HS-27A (cell line): ENCODE measurements around the gene PSME1.

Experiments
- DNase-seq: peaks from one replicate; pipeline ENCODE4 v3.0.0-alpha.2; 2012; ENCODE audit warnings: low read depth, missing footprints

The PSME1 gene

GRCh38 chr14:24135834-24136683, at the start of gene PSME1:
TSS of gene PSME1 (plus strand) at chr14:24136194. CDS start at chr14:24136263, 69 bp downstream.
- DNase-seq = peak; percentile 63

GRCh38 chr14:24087004-24087403, 49.0 kb upstream of the PSME1 start:
- no peak for DNase-seq

DNA sequence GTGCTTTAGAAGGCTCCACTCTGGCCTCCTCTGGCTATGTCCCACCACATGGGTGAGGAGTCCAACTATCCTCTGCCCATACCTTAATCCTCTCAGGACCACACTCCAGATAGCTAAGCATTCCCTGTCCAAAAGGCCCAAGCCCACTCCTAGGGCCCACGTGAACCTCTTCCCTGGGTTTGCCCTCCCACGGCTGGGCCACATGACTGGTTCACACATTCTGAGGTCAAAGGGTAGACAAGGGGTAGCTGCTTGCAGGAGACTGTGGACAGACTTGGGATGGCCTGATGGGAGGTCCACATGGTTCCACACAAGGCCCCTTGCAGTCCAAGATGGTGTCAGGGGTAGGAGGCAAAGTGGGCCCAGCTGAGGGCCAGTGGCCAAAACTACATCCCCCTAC, 47.9 kb upstream of the PSME1 start:
- no peak for DNase-seq

GRCh38 chr14:24089890-24090289, 46.1 kb upstream of the PSME1 start:
- no peak for DNase-seq

DNA sequence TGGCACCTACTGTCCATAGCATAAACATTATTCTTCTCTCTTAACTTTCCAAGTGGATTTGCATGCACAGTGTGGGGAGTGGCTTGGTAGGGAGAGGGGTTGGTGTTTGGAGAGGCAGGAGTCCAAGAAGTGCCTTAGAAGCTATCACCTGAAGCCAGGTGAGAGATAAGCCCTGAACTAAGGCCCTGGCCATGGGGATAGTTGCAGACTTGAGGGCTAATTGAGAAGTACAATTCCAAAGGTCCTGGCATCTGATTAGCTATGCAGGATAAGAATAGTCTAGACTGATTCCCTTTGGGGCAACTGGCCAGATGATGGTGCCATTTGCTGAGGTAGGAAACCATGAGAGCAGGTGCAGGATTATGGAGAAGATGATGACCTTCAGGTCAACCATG, 43.9 kb upstream of the PSME1 start:
- no peak for DNase-seq

DNA sequence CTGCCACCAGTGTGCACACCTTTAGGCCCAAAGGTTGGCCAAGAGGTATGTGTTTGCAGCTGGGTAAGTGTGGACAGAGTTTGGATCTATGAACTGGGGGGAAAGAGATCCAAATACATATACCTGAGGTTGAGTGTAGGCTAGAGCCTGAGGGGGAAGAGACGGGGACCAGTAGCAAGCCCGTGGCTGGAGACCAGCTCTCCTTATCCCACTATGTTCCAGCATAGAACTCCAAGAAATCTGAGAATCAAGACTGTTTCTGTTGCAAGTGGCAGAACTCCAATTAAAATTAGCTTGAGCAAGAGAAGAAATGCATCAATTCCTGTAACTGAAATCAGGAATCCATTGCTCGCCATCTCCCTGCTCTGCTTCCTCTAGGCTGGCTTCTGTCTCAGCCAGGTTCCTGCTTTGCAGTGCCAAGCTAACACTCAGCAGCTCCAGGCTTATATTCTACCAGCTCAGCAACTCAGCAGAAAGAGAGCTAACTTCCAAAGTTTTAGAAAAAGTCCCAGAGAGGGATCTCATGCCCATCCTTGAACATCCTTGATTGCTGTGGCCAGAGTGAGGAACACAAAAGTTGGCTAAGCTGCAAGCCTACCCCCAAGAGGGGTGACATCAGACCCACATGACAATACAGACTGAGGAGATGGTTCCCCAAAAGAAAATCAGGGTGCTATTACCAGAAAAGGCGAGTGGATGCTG, 43.3 kb upstream of the PSME1 start:
- DNase-seq = no peak

DNA sequence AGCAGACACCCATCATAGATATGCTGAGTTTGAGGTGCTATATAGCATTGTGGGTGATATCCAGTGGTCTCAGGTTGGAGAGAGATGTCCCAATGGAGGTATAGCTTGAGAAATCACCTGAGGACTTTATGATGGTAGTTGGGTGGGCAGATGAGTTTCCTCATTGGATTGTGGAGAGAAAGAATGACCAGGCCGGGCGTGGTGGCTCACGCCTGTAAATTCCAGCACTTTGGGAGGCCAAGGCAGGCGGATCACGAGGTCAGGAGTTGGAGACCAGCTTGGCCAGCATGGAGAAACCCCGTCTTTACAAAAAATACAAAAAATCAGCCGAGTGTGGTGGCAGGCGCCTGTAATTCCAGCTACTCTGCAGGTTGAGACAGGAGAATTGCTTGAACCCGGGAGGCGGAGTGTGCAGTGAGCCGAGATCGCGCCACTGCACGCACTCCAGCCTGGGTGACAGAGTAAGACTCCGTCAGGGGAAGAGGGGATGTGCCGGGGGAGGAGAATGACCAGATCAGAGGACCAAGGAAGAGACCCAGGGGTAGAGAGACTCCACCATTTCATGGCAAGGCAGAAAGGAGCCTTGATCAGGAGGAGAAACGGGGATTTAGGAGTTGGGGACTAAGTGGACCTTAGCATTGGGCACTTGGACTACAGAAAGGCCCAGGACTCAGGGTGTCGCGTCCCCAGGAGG, 42.6 kb upstream of the PSME1 start:
- no peak for DNase-seq

DNA sequence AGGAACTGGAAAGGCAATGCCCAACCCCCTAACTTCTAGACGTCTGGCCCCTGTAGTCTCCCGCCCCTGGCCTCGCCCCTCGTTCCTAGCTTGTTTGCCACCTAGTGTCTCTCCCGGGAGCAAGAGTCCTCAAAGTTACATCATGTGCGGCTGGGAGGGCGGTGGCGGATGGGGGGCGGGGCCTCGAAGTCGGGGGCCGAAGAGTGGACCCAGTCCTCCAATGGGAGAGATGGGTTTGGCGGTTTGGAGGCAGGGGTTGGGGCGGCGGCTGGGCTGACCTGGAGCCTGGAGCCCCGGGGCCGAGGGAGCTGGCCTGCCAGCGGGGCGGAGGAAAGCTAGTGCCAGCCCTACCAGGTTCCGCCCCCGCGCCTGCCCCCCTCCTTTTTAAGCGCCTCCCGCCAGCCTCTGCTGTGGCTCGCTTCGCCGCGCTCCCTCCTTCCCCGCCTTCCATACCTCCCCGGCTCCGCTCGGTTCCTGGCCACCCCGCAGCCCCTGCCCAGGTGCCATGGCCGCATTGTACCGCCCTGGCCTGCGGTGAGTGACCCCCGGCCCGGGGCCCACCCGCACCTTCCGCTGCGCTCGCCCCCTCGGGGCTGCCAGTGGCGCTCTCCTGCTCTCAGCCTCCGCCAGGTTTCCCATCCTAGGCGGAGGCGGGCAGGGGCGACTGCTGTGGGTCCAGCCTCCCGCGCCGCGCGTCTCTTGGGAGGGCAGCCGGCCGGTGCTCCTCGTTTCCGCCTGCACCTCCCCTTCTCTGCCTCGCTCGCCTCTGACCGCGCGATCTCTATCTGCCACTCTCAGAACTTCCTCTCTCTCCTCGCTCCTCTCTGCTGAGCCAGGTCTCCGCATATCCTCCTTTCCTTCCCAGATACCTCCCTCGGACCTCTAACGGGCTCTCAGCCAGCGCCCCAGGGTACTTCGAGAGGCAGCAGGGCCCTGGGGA, 41.8 kb upstream of the PSME1 start, which contains the start of gene PCK2:
TSS of gene PCK2 (plus strand) at position 411 of the 940 bp plus-strand sequence. CDS start at position 506, 95 bp downstream.
- peak; percentile 85 for DNase-seq

DNA sequence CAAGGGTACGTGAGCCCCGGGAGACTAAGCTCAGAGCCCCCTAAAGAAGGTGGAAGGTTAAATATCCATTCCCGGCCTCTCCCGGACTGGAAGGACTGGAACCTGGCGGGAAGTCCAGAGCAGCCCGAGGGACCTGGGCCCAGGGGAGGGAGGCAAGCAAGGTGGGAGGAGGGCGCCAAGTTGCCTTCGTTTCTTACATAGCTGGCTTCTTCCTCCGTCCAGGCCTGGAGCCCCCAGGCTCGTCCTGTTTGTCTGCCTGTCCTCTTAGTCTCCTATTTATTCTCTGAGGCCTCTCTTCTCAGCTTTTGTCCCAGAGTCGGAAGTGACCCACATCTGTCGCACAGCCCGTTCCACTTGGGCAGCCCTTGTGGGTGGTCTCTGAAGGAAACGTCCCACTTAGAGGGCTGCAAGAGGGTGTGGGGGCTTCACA, 41.1 kb upstream of the PSME1 start:
- DNase-seq = no peak

GRCh38 chr14:24095271-24096068, 40.5 kb upstream of the PSME1 start:
- peak; percentile 42 for DNase-seq

DNA sequence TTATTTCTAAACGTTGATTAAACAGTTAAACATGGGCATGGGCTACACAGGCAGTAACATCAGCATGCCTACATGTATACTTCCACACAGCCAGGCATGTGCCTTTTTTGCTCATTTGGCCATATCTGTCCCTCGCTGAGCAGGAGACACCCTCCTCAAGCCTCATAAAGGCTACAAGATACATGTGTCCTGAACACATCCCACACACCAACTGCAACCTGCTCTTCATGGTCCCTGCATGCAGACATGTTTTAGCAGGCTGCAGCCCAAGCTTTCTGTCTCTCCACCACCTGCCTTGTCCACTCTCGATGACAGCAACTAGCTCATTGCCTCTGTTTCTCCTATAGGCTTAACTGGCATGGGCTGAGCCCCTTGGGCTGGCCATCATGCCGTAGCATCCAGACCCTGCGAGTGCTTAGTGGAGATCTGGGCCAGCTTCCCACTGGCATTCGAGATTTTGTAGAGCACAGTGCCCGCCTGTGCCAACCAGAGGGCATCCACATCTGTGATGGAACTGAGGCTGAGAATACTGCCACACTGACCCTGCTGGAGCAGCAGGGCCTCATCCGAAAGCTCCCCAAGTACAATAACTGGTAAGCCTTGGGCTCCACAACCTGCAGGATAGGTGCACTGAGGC, 39.3 kb upstream of the PSME1 start:
- no peak for DNase-seq

DNA sequence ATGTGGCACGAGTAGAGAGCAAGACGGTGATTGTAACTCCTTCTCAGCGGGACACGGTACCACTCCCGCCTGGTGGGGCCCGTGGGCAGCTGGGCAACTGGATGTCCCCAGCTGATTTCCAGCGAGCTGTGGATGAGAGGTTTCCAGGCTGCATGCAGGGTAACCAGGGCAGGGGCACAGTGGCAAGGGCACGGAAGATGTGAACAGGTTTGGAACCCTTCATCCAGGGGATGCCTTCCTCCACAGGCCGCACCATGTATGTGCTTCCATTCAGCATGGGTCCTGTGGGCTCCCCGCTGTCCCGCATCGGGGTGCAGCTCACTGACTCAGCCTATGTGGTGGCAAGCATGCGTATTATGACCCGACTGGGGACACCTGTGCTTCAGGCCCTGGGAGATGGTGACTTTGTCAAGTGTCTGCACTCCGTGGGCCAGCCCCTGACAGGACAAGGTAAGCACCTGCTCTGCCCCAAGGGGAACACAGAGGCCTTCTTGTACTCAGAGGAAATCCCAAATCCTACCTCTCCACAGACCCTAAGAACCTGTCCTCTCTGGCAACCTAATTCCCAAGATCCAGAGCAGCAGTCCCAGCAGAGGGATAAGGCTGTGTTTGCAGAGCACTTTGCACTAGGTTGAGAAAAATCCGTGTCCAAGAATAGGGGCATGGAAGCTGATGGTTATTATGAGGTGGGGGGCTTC, 37.6 kb upstream of the PSME1 start:
- DNase-seq = no peak

- no peak for DNase-seq
These were observed 36.8 kb upstream of the PSME1 start for GRCh38 chr14:24098927-24099813.

- DNase-seq = no peak
These were observed 35.6 kb upstream of the PSME1 start for GRCh38 chr14:24100197-24100981.

DNA sequence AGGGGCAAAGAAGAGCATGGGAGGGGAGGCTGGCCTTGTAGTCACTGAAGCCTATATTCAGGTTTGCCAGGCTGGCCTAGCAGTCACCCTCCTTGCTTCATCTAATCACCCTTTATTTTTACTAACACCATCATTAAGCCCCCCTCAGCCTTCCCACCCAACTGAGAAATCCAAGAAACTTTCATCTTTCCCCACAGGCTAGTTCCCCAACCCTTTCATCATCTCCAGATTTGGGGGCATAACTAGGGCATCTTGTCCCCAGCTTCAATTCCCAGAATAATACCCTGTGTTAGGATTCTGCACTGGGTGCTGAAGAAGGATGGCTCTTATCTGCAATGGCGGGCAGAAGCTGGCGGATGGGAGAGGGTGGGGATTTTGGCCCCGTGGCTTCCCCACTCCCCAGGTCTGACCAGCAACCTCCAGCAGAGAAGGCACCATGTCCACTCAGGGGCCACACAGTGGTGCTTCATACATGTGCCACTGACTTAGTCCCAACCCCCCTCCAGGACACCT, 35.0 kb upstream of the PSME1 start:
- no peak for DNase-seq

- DNase-seq = no peak
These were observed 33.5 kb upstream of the PSME1 start for GRCh38 chr14:24102357-24103048.

- no peak for DNase-seq
These were observed 32.5 kb upstream of the PSME1 start for GRCh38 chr14:24103451-24103850.
